KMS-11 (cell line): ENCODE measurements around the gene CA11.

ENCODE experiments used
- H2AFZ ChIP-seq: fragments of 200-600 bp; sonication (generic); 2 replicates; pipeline ENCODE4 v1.6.1; 2016; ENCODE audit warnings: antibody characterized with exemption, mixed run types, low read depth
- H3K27ac ChIP-seq: fragments of 200-600 bp; sonication (generic); 2 replicates; pipeline ENCODE4 v1.6.1; 2016; ENCODE audit warnings: mild to moderate bottlenecking, mixed run types
- H3K27me3 ChIP-seq: fragments of 200-600 bp; sonication (generic); 2 replicates; pipeline ENCODE4 v1.6.1; 2017; ENCODE audit warnings: mild to moderate bottlenecking, low read depth, mixed run types, moderate library complexity; ENCODE audit not compliant: insufficient read depth
- H3K36me3 ChIP-seq: fragments of 200-600 bp; sonication (generic); 2 replicates; pipeline ENCODE4 v1.6.1; 2017; ENCODE audit warnings: mild to moderate bottlenecking, mixed run types; ENCODE audit not compliant: insufficient read depth
- H3K4me1 ChIP-seq: fragments of 200-600 bp; sonication (generic); 2 replicates; pipeline ENCODE4 v1.6.1; 2016; ENCODE audit warnings: mild to moderate bottlenecking, low read depth, mixed run types; ENCODE audit not compliant: poor library complexity, severe bottlenecking
- H3K4me2 ChIP-seq: fragments of 200-600 bp; sonication (generic); 2 replicates; pipeline ENCODE4 v1.7.0; 2016; ENCODE audit warnings: mild to moderate bottlenecking, mixed run types
- H3K4me3 ChIP-seq: fragments of 200-600 bp; sonication (generic); IDR thresholded peaks from 2 replicates; pipeline ENCODE4 v1.6.1; 2017; ENCODE audit warnings: low read depth, low read length, mixed read lengths; ENCODE audit not compliant: insufficient read depth
- H3K79me2 ChIP-seq: fragments of 200-600 bp; sonication (generic); 2 replicates; pipeline ENCODE4 v1.6.1; 2016; ENCODE audit warnings: low read depth, mixed run types; ENCODE audit not compliant: insufficient read depth
- H3K9ac ChIP-seq: fragments of 200-600 bp; sonication (generic); 2 replicates; pipeline ENCODE4 v1.6.1; 2016; ENCODE audit warnings: mild to moderate bottlenecking, mixed run types
- H4K20me1 ChIP-seq: fragments of 200-600 bp; sonication (generic); 2 replicates; pipeline ENCODE4 v1.6.1; 2016; ENCODE audit warnings: mild to moderate bottlenecking, mixed run types; ENCODE audit not compliant: insufficient read depth
- CTCF ChIP-seq: fragments of 200-600 bp; sonication (generic); conservative IDR thresholded peaks from 2 replicates; pipeline ENCODE4 v1.6.1; 2017; ENCODE audit warnings: low read depth, mild to moderate bottlenecking, antibody characterized with exemption, low read length, moderate library complexity, mixed read lengths

The CA11 gene

GRCh38 chr19:48603449-48603848 lies 42.5 kb downstream of the CA11 start:
- Histone ChIP-seq H3K4me1 (peaks cover 4% of the 10 kb centered on the region), H3K4me3 (no peak overlapping the region), H4K20me1 (no peaks in the 10 kb centered on the region), H3K9ac (no peak overlapping the region), H3K36me3 (no peaks in the 10 kb centered on the region), H3K4me2 (no peak overlapping the region), H3K27me3 (peaks cover 66% of the 10 kb centered on the region), H3K27ac (no peak overlapping the region), H2AFZ (no peak overlapping the region), H3K79me2 (no peaks in the 10 kb centered on the region)
- TF ChIP-seq CTCF, result no peak

GRCh38 chr19:48603001-48603400 lies 43.0 kb downstream of the CA11 start:
- H3K4me1 ChIP-seq, result no peaks in the 10 kb centered on the region
- no peaks in the 10 kb centered on the region for H3K79me2 ChIP-seq
- H3K27me3 ChIP-seq, result peaks cover 71% of the 10 kb centered on the region
- H3K9ac ChIP-seq, result no peak overlapping the region
- H3K27ac ChIP-seq, result no peak overlapping the region
- no peak overlapping the region for H3K4me2 ChIP-seq
- no peak overlapping the region for H3K4me3 ChIP-seq
- no peak overlapping the region for H2AFZ ChIP-seq
- no peaks in the 10 kb centered on the region for H3K36me3 ChIP-seq
- no peaks in the 10 kb centered on the region for H4K20me1 ChIP-seq
- no peak for TF ChIP-seq CTCF

GRCh38 chr19:48600679-48601417 lies 45.1 kb downstream of the CA11 start:
- H4K20me1 ChIP-seq, result no peaks in the 10 kb centered on the region
- H3K36me3 ChIP-seq, result no peaks in the 10 kb centered on the region
- peaks cover 70% of the 10 kb centered on the region for H3K27me3 ChIP-seq
- H3K79me2 ChIP-seq, result no peaks in the 10 kb centered on the region
- TF ChIP-seq CTCF, result no peak
- no peak overlapping the region for H3K27ac ChIP-seq
- H3K4me2 ChIP-seq, result no peak overlapping the region
- no peak overlapping the region for H3K9ac ChIP-seq
- H3K4me3 ChIP-seq, result no peak overlapping the region
- no peak overlapping the region for H2AFZ ChIP-seq
- H3K4me1 ChIP-seq, result no peaks in the 10 kb centered on the region

GRCh38 chr19:48598996-48599700 lies 46.8 kb downstream of the CA11 start:
- Histone ChIP-seq H3K36me3 (no peaks in the 10 kb centered on the region), H4K20me1 (no peaks in the 10 kb centered on the region), H3K27ac (no peak overlapping the region), H3K79me2 (no peaks in the 10 kb centered on the region), H2AFZ (no peak overlapping the region), H3K9ac (no peak overlapping the region), H3K4me2 (no peak overlapping the region), H3K27me3 (peaks cover 74% of the 10 kb centered on the region), H3K4me1 (no peaks in the 10 kb centered on the region), H3K4me3 (no peak overlapping the region)
- no peak for TF ChIP-seq CTCF
